Left forelimb (tissue), 1 donor: ENCODE results near the gene AASDH.
"Not testable (repeated sequence)": the region's sequence is repeated elsewhere in the genome, so short reads cannot be mapped to it uniquely, and the experiment has no call there.

Experiments
- DNase-seq: peaks from one replicate; pipeline ENCODE4 v3.0.0-alpha.2; 2018; ENCODE audit warnings: low spot score

The AASDH gene

GRCh38 chr4:56389558-56389957 is 2.3 kb upstream of the AASDH start:
- DNase-seq = no peak

GRCh38 chr4:56388306-56388705 is 1.0 kb upstream of the AASDH start:
- no peak for DNase-seq

- no peak for DNase-seq
Measured at GRCh38 chr4:56386091-56386490, 1.2 kb downstream of the AASDH start.

- DNase-seq = no peak
Measured at GRCh38 chr4:56375458-56375857, 11.8 kb downstream of the AASDH start.

DNA sequence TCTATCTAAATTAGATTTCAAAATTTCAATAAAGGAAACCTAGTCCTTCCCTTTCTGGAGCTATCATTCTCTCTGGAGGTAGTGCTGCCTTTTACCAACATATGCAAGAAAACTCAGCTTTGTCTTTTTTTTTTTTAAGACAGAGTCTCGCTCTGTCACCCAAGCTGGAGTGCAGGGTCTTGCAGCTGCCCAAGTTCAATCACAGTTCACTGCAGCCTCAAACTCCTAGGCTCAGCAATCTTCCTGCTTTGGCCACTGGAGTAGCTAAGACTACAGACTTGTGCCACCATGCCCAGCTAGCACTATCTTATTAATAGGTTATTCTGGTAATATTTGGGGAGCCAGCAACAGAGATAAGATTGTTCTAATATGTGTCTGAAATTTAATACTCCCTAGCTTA is 12.3 kb downstream of the AASDH start:
- DNase-seq = no peak

DNA sequence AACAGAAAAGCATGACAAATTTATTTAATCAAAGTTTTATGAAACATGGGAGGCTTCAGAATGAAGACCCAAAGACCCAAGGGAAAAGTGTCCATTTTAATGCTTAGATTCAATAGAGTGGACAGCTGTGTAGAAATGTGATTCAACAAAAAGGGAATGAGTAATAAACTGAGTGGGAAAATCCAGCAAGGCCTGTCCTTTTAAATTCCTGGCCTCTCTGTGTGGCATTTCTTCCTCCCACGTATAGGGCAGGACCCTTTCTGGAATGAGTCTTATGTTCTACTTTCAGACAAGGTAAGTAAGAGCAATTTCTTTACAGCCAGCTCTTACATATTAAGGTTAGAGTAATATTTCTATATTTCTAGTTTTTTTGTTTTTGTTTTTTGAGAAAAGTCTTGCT is 14.5 kb downstream of the AASDH start:
- no peak for DNase-seq

DNA sequence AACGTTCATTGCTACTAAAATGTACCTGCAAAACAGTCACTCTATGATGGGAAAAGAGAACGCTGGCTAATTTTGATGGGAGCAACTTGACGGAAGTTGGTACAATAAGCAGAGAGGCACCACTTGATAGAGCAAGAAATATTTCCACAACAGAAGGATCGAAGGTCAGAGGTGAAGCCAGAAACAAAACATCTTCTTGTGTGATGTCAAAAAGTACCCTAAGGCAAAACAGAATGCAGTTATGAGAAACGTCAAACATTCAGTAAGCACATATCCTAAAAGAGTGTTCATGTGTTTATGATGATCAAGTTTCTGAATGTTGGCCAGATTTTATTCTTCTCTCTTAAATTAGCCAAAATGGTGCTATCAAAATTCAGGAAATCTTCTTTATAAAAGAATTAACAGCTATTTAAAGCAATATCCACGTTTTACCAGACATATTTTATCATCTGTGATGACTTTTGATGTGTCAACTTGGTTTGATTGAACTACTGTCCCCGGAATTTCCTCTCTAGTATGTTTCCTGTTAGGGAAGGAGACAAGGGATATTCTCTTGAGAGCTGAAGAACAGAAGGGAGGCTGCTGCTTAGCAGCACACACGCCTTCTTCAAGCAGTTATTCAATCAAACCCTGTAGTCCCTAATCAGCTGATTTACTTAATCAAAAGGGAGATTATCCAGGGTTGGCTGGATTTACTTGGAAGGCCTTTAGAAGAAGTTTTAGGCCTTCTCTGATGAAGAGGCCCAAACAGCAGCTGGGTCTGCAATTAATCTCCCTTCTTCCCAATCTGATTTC is 15.7 kb downstream of the AASDH start:
- DNase-seq = no peak

DNA sequence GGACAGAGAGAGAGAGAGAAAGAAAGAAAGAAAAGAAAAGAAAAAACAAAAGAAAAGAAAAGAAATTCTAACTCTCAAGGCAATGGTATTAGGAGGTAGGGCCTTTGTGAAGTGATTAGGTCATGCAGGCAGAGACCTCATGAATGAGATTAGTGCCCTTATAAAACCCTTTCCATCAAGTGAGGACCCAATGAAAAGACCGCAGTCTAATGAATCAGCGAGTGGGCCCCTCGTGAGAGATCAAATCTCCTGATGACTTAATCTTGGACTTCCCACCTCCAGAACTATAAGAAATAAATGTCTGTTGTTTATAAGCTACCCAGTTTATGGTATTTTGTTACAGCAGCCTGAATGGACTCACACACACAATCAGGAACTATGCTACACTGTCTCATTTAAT is 16.9 kb downstream of the AASDH start:
- no peak for DNase-seq

DNA sequence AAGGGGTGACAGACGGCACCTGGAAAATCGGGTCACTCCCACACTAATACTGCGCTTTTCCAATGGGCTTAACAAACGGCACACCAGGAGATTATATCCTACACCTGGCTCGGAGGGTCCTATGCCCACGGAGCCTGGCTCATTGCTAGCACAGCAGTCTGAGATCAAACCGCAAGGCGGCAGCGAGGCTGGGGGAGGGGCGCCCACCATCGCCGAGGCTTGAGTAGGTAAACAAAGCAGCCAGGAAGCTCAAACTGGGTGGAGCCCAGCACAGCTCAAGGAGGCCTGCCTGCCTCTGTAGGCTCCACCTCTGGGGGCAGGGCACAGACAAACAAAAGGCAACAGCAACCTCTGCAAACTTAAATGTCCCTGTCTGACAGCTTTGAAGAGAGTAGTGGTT is 24.3 kb downstream of the AASDH start:
- not testable (repeated sequence) for DNase-seq

GRCh38 chr4:56360071-56360470 is 27.2 kb downstream of the AASDH start:
- DNase-seq = no peak

GRCh38 chr4:56356650-56357049 is 30.6 kb downstream of the AASDH start:
- no peak for DNase-seq

DNA sequence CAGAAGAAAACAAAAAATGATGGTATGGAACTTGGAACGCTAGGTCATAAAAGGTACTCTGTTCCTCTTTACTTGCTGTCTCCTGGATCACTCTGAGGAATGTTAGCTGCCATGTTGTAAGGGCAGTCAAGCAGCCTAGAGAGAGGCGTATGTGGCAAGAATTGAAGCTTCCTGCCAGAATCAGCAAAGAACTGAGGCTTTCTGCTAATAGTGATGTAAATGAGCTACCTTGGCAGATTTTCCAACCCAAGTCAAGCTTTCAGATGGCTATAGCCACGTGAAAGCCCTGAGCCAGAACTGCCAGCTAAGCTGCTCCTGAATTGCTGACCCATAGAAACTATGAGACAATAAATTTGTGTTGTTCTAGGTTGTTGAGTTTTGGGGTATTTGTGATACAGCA is 38.7 kb downstream of the AASDH start:
- DNase-seq = no peak

- DNase-seq = no peak
Measured at GRCh38 chr4:56345458-56345857, 41.8 kb downstream of the AASDH start.

DNA sequence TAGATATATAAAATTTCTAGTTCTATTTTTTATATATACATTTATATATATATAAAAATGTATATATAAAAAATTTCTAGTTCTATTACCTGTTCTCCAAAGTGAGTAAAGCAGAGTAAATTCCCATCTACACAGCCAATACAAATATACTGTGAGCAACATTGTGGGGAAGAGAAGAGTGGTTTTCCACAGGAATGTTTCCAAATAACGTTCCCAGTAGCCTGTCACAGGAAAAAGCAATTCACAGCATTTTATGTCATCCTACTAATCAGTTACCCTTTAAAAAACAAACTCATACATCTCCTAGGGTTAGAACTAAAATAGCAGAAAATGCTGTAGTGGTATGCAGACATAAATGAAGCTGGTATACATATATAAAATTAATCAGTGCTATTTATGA is 44.5 kb downstream of the AASDH start:
- no peak for DNase-seq

- DNase-seq = no peak
Measured at GRCh38 chr4:56330691-56331090, 56.6 kb downstream of the AASDH start.

GRCh38 chr4:56326363-56326762 is 60.9 kb downstream of the AASDH start:
- no peak for DNase-seq

- no peak for DNase-seq
Measured at GRCh38 chr4:56324011-56324610, 63.2 kb downstream of the AASDH start.

- no peak for DNase-seq
Measured at GRCh38 chr4:56323327-56323726, 64.0 kb downstream of the AASDH start.

GRCh38 chr4:56321251-56321650 is 66.0 kb downstream of the AASDH start:
- DNase-seq = no peak

- no peak for DNase-seq
Measured at GRCh38 chr4:56320293-56320692, 67.0 kb downstream of the AASDH start.

DNA sequence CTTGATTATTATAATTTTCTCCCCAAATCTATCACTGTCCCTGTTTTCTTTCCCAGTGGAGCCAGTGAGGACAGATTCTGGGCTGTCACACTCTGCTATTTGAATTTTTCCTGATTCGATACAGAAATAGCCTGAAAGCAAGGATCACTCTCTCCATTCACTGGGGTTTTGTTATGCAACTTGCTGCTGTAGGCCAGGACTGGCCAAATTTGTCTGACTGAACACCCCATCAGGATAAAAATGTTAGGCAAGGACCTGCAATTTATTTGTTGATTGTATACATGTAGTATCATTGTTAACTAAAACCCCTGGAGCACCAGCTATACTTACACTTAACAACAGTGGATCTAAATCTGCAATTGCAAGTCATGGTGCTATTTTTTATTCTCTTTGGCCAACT is 68.7 kb downstream of the AASDH start:
- DNase-seq = no peak

DNA sequence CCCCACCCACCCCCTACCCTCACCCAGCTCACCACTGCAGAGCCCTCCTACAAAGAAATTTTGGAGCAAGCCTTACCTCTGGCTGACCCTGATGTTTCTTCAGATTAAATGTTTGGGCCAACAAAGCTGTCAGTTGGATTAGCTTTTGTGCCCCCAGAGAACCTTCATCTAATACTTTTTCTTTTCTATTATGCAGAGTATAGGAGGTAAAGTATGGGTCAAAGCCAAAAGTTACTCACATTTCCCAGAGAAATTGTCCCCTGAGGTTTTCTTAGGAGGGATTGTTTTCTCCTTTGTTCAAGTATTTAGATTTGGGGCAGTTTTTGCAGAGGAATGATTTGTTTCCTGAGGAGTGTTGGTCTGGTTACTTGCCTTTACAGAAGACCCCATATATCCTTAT is 69.5 kb downstream of the AASDH start:
- DNase-seq = no peak

DNA sequence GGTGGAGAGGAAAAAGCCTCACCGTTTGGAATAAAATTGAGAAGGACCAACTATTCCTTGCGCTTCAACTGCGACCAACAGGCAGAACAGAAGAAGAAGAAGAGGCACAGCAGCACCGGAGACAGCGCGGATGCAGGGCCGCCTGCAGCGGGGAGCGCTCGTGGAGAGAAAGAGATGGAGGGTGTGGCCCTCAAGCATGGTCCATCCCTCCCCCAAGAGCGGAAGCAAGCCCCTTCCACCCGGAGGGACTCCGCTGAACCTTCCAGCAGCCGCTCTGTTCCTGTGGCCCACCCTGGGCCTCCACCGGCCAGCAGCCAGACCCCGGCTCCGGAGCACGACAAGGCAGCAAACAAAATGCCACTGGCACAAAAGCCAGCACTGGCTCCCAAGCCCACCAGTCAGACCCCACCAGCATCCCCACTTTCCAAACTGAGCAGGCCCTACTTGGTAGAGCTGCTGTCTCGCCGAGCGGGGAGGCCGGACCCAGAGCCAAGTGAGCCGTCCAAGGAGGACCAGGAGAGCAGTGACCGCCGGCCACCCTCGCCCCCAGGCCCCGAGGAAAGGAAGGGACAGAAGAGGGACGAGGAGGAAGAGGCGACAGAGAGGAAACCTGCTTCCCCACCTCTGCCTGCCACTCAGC is 71.2 kb downstream of the AASDH start:
- DNase-seq = no peak
